ENCODE results near the gene PIH1D1. TPM values are rescaled to one million over a fixed set of nuclear protein-coding genes. Genes with fewer than 3 reads are reported as not detected.

The PIH1D1 gene
- total and polyA plus RNA-seq, 12 donors = 26.6 to 131 (median 83.6) TPM

DNA sequence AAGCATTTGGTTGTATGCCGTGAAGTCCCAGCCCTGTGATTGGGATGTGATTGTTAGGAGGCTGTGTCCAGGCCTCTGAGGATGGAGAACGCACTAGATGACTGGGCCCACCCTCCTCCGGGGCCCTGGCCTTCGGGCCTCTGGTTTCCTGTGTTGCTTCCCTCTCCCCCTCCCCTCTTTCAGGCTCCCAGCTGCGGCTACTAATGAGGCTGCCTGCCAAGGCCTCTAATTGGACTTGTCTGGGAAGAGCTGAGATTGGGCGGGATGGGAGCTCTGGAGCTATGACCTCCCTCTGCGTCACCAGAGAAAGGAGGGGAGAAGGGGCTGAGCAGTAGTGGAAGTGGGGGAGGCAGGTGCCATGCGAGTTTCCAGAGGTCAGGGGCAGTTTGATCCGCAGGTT is 38.3 kb downstream of the PIH1D1 start:
- Histone ChIP-seq H3K36me3 (replicated peaks in 1 of 2) (no peaks in the 10 kb centered on the region), H3K27me3 (no peaks in the 10 kb centered on the region), H3K4me3 (no peak overlapping the region), H3K27ac (no peak overlapping the region), H3K9me3 (replicated peaks in 1 of 3) (no peaks in the 10 kb centered on the region), H3K4me1 (replicated peaks in 1 of 2) (no peaks in the 10 kb centered on the region)
- 48 to 69% (median 58%) methylated on average over 7 to 9 of the region's 9 CpGs for WGBS, 4 donors
- TF ChIP-seq POLR2A (IDR thresholded peaks at IDR 0.05) = no peak
- TF ChIP-seq, protein P1, sequence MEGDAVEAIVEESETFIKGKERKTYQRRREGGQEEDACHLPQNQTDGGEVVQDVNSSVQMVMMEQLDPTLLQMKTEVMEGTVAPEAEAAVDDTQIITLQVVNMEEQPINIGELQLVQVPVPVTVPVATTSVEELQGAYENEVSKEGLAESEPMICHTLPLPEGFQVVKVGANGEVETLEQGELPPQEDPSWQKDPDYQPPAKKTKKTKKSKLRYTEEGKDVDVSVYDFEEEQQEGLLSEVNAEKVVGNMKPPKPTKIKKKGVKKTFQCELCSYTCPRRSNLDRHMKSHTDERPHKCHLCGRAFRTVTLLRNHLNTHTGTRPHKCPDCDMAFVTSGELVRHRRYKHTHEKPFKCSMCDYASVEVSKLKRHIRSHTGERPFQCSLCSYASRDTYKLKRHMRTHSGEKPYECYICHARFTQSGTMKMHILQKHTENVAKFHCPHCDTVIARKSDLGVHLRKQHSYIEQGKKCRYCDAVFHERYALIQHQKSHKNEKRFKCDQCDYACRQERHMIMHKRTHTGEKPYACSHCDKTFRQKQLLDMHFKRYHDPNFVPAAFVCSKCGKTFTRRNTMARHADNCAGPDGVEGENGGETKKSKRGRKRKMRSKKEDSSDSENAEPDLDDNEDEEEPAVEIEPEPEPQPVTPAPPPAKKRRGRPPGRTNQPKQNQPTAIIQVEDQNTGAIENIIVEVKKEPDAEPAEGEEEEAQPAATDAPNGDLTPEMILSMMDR (IDR thresholded peaks at IDR 0.05) = no peak
- intact Hi-C loops (cut with DNase I) = no loop called here
- no peak for DNase-seq

DNA sequence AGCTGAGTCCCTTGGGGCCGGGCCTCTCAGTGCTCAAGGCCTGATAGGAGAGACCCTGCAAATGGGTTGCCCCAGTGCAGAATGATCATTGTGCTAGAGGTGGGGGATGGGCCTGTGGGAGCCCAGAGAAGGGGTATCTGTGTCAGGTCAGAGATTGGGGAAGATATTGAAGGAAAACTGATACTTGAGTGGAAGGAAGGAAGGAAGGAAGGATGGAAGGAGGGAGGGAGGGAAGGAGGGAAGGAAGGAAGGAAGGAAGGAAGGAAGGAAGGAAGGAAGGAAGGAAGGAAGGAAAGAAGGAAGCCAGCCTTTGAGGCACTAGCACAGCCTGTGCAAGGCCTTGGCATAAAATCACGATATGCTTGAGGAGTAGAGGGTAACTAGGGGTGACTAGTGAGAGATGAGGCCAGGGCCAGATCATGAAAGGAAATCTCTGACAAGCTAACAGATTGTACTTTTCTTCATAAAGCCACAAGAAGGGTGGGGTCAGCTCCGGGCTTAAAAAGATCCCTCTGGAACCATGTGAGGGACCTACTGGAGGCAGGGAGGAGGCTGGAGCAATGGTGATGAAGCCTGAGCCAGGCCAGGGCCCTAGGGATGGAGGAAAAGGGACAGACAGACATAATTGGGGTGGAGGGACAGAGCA is 39.8 kb downstream of the PIH1D1 start:
- DNase-seq = no peak
- Histone ChIP-seq H3K4me3 (no peak overlapping the region), H3K36me3 (replicated peaks in 1 of 2) (no peaks in the 10 kb centered on the region), H3K4me1 (replicated peaks in 1 of 2) (no peaks in the 10 kb centered on the region), H3K27ac (no peak overlapping the region), H3K27me3 (no peaks in the 10 kb centered on the region), H3K9me3 (replicated peaks in 1 of 3) (no peaks in the 10 kb centered on the region)
- 59 to 85% (median 74%) methylated on average over 2 to 3 of the region's 3 CpGs for WGBS, 4 donors
- intact Hi-C loops (cut with DNase I) = no loop called here
- no peak for TF ChIP-seq POLR2A (IDR thresholded peaks at IDR 0.05)
- TF ChIP-seq, protein P1 (IDR thresholded peaks at IDR 0.05) = no peak

DNA sequence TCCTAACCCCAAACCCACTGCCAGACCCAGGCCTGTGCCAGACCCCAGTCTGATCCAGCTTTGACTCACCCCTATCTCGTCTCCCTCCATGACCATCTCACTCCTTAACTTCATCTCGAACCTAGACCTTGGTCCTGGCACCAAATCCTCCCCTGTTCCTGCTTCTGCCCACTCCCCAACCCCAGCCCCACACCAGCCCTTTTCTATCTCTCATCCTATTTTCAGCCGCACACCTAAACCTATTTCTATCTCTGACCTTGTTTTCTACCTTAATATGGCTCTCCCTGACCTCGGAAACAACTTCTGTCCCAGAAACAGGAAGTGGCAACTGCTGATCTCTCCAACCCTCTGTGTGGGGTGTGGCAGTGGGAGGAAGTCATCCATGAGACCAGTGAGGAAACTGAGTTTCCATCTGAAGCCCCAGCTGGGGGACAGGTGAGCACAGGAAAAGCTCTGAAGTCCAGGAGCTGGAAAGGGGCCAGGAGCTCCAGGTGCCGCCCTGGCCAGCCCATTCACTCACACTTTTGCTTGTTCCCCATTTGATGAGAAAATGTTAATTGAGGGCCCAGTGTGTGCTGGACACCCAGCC is 42.1 kb downstream of the PIH1D1 start:
- WGBS, 4 donors = 64 to 72% (median 69%) methylated on average over 4 to 5 of the region's 5 CpGs
- Histone ChIP-seq H3K27ac (no peak overlapping the region), H3K4me3 (no peak overlapping the region), H3K9me3 (replicated peaks in 1 of 3) (no peaks in the 10 kb centered on the region), H3K27me3 (no peaks in the 10 kb centered on the region), H3K4me1 (replicated peaks in 1 of 2) (no peaks in the 10 kb centered on the region), H3K36me3 (replicated peaks in 1 of 2) (no peaks in the 10 kb centered on the region)
- DNase-seq = no peak
- intact Hi-C loops (cut with DNase I) = no loop called here
- TF ChIP-seq POLR2A (IDR thresholded peaks at IDR 0.05) = no peak
- TF ChIP-seq, protein P1 (IDR thresholded peaks at IDR 0.05) = no peak

DNA sequence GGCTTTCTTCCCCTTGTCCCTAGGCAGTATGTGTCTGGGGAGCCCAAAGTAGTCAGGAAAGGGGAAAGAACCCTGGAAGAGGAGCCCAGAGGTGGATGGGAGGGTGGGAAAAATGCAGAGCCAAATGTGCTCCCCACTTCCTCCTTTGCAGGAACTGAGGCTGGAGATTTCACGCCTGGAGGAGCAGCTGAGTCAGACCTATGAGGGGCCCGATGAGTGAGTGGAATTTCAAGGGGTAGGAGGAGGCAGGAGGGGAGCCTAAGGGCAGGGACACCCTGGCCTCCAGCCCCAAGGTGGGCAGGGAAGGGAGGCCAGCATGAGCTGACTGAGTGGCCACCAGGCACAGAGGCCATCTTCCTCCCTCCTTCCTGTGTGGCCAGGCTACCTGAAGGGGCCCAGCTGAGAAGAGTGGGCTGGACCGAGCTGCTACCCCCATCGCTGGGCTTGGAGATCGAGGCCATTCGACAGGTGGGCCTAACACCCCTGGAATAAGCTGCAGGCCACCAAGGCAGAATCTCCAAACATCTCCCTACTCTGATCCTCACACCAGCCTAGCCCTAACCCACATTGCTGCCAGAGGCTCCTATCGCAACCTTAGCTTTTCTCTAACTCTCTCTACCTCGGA is 42.7 kb downstream of the PIH1D1 start:
- TF ChIP-seq POLR2A (IDR thresholded peaks at IDR 0.05) = no peak
- TF ChIP-seq, protein P1 (IDR thresholded peaks at IDR 0.05) = no peak
- 53 to 84% (median 68%) methylated on average over 4 to 8 of the region's 8 CpGs for WGBS, 4 donors
- Histone ChIP-seq H3K27ac (no peak overlapping the region), H3K27me3 (no peaks in the 10 kb centered on the region), H3K4me1 (replicated peaks in 1 of 2) (no peaks in the 10 kb centered on the region), H3K9me3 (replicated peaks in 1 of 3) (no peaks in the 10 kb centered on the region), H3K36me3 (replicated peaks in 1 of 2) (no peaks in the 10 kb centered on the region), H3K4me3 (no peak overlapping the region)
- intact Hi-C loops (cut with DNase I) = no loop called here
- DNase-seq = no peak
